ENCODE measurements around the gene CIZ1. TPM values are rescaled to one million over a fixed set of nuclear protein-coding genes. Genes with fewer than 3 reads are reported as not detected.

The CIZ1 gene
- total RNA-seq, 1 experiment from 2014 or later = 104 TPM

DNA sequence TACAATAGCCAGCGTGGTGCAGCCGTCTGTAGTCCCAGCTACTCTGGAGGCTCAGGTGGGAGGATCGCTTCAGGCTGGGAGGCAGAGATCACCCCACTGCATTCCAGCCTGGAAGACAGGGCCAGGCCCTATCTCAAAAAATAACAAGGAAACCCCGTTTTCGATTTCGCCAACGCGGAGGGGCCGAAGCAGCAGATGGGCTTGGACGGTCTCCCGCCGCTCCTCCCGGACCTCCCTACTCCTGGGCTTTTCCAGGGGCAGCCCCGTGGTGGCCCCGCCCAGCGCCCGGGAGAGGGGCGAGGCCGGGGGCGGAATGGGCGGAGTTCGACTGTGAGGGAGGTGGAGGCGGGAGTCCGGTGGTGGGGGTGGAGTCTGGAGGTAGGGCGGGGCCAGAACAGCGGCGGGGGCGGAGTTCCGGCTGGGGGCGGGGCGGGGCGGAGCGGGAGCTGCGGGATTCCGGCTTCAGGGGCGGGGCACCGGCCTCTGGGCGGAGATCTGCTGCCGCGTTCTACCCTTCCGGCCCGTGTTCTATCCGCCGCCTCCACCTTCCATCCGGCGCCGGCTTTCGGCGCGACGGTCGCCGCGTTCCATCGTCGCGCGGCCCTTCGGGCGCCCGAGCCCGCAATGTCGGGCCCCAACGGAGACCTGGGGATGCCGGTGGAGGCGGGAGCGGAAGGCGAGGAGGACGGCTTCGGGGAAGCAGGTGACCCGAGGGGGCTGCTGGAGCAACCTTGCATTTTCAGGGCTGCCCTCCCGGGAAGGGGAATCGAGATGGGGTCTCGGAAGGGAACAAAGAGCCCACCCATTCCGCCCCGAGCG is 31.4 kb downstream of the CIZ1 start, which contains the start of gene BBLN:
Gene BBLN, plus strand, starts transcription at position 482 of the 819 bp plus-strand sequence. Its CDS starts 143 bp downstream, at position 625.
- WGBS (ENCODE audit: extremely low coverage, insufficient read length, low lambda C conversion rate) = no CpG with 5 or more reads among the region's 77 CpGs
- Histone ChIP-seq H3K27me3 (ENCODE audit: insufficient read depth, low read length) (no peaks in the 10 kb centered on the region), H3K79me2 (ENCODE audit: insufficient read depth, low read length) (no peaks in the 10 kb centered on the region), H4K91ac (ENCODE audit: insufficient read length, low read depth, low read length) (no peak within 1 kb of the TSS), H2AK5ac (ENCODE audit: insufficient read length, low read length) (no peak within 1 kb of the TSS), H3K4ac (ENCODE audit: low read depth, low read length) (no peak within 1 kb of the TSS), H2BK12ac (ENCODE audit: insufficient read length, low read depth, low read length) (no peak within 1 kb of the TSS), H4K20me1 (ENCODE audit: control insufficient read depth, insufficient read depth, insufficient read length) (no peaks in the 10 kb centered on the region), H2AFZ (ENCODE audit: low read length) (no peak within 1 kb of the TSS), H3K4me2 (ENCODE audit: insufficient read depth, insufficient read length, low read length) (peak within 1 kb of the TSS; percentile 69), H3T11ph (ENCODE audit: low read length) (no peak within 1 kb of the TSS), H3K56ac (ENCODE audit: insufficient read length, low read depth, low read length) (no peak within 1 kb of the TSS), H2BK20ac (ENCODE audit: low read depth, low read length, poor library complexity, severe bottlenecking) (no peak within 1 kb of the TSS), H3K27ac (ENCODE audit: insufficient read length, low read depth, low read length) (no peak within 1 kb of the TSS), H3K23me2 (ENCODE audit: insufficient read length, low read depth, low read length, poor library complexity, severe bottlenecking) (peaks cover 7% of the 10 kb centered on the region), H3K18ac (ENCODE audit: insufficient read length, low read depth, low read length) (peak within 1 kb of the TSS; percentile 97), H3K4me1 (ENCODE audit: insufficient read depth, low read length) (no peaks in the 10 kb centered on the region; the same call in 1 of the 2 replicates), H2BK120ac (ENCODE audit: low read depth, low read length, poor library complexity, severe bottlenecking) (peak within 1 kb of the TSS; percentile 91), H2BK5ac (ENCODE audit: insufficient read length, low read length) (no peak within 1 kb of the TSS), H3K9ac (ENCODE audit: extremely low read depth, insufficient read length, low read length) (peak within 1 kb of the TSS; percentile 82), H3K9me3 (ENCODE audit: control insufficient read depth, low read depth, low read length) (no peaks in the 10 kb centered on the region), H4K8ac (replicated peaks; ENCODE audit: insufficient read length, low read depth, low read length) (no peak within 1 kb of the TSS), H3K79me1 (ENCODE audit: insufficient read depth, low read depth, low read length, poor library complexity, severe bottlenecking) (no peaks in the 10 kb centered on the region), H3K23ac (ENCODE audit: insufficient read length, low read depth, low read length) (no peak within 1 kb of the TSS), H4K5ac (ENCODE audit: insufficient read length, low read depth, low read length) (no peak within 1 kb of the TSS), H2BK15ac (ENCODE audit: low read depth, low read length) (no peak within 1 kb of the TSS), H3K14ac (ENCODE audit: insufficient read depth, low read length) (peak within 1 kb of the TSS; percentile 96)
- Mint-ChIP-seq H3K4me3 (peak within 1 kb of the TSS; percentile 76 to 82), H3K36me3 (ENCODE audit: insufficient read depth in 1 of 3, low read depth in 3 of 3) (peaks cover 5 to 29% (median 12%) of the 10 kb centered on the region in 3 experiments; a peak in 5 of 7 replicates), H3K27ac (peak within 1 kb of the TSS; percentile 49 to 96 (median 72); a peak in 4 of 7 replicates), H3K4me1 (peaks cover 6 to 8% of the 10 kb centered on the region in 2 experiments), H3K9me3 (no peaks in the 10 kb centered on the region), H3K27me3 (ENCODE audit: low read depth) (no peaks in the 10 kb centered on the region)
- TF ChIP-seq, protein P1, sequence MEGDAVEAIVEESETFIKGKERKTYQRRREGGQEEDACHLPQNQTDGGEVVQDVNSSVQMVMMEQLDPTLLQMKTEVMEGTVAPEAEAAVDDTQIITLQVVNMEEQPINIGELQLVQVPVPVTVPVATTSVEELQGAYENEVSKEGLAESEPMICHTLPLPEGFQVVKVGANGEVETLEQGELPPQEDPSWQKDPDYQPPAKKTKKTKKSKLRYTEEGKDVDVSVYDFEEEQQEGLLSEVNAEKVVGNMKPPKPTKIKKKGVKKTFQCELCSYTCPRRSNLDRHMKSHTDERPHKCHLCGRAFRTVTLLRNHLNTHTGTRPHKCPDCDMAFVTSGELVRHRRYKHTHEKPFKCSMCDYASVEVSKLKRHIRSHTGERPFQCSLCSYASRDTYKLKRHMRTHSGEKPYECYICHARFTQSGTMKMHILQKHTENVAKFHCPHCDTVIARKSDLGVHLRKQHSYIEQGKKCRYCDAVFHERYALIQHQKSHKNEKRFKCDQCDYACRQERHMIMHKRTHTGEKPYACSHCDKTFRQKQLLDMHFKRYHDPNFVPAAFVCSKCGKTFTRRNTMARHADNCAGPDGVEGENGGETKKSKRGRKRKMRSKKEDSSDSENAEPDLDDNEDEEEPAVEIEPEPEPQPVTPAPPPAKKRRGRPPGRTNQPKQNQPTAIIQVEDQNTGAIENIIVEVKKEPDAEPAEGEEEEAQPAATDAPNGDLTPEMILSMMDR (conservative IDR thresholded peaks at IDR 0.05) = no peak
- DNase-seq = peak; percentile 97

All from H9 (cell line).